ENCODE data around the gene DNAI4. TPM values are rescaled to one million over a fixed set of nuclear protein-coding genes. Genes with fewer than 3 reads are reported as not detected.
"Not testable (repeated sequence)": the region's sequence is repeated elsewhere in the genome, so short reads cannot be mapped to it uniquely, and the experiment has no call there.

Gene DNAI4
- total RNA-seq (10 to 100 TPM in 5 of 9 donors, 1 to 10 TPM in 4; 4.5 to 18.9 (median 10.5) TPM), polyA plus RNA-seq (1 to 10 TPM in 1 of 2 donors, under 1 TPM in 1; 0.72 to 1.3 TPM)
- long read RNA-seq, donor 1, partial matches to known transcripts, result 0 of 2 reads
- long read RNA-seq, donor 1, other reads (novel, unspliced or antisense), result 1 of 2 reads
- long read RNA-seq, donor 2, partial matches to known transcripts, result 0 of 5 reads
- long read RNA-seq, donor 2, other reads (novel, unspliced or antisense), result 4 of 5 reads
- long read RNA-seq, donor 3, partial matches to known transcripts, result 0 of 1 reads
- long read RNA-seq, donor 3, other reads (novel, unspliced or antisense), result 0 of 1 reads

GRCh38 chr1:66924756-66925557, at the start of gene DNAI4, which contains the start of gene MIER1:
Gene DNAI4 (minus strand): TSS chr1:66924856. CDS start chr1:66924831, 25 bp downstream.
Gene MIER1 (plus strand): TSS chr1:66924990. CDS start chr1:66925029, 39 bp downstream.
- WGBS, 4 donors, result 0 to 1% (median 0%) methylated on average over 49 to 63 of the region's 64 CpGs
- H3K4me1 ChIP-seq, result peaks cover 3 to 40% (median 27%) of the 10 kb centered on the region in 12 donors
- peak within 1 kb of the TSS; percentile 61 to 93 (median 76) for H3K4me3 ChIP-seq
- H3K9me3 ChIP-seq, result no peaks in the 10 kb centered on the region
- H3K27ac ChIP-seq, result peak within 1 kb of the TSS; percentile 82 to 96 (median 92)
- ATAC-seq, result peak; percentile 96 to 98 (median 98)
- H3K27me3 ChIP-seq, result no peaks in the 10 kb centered on the region
- intact Hi-C loops (cut with DNase I), result loop anchor here in 5 of 10 donors (5.0 to 10.0 kb wide), 4 partner anchors 127 to 670 kb away; partner anchors contain the start of genes SLC35D1 (in 3 of the 5) and SERBP1 (in 1 of the 5)
- DNase-seq, result peak; percentile 98 to 99 (median 99)
- TF ChIP-seq POLR2A (IDR thresholded peaks at IDR 0.05), result peak in 1 of 2 donors; percentile 61
- TF ChIP-seq, protein P1, sequence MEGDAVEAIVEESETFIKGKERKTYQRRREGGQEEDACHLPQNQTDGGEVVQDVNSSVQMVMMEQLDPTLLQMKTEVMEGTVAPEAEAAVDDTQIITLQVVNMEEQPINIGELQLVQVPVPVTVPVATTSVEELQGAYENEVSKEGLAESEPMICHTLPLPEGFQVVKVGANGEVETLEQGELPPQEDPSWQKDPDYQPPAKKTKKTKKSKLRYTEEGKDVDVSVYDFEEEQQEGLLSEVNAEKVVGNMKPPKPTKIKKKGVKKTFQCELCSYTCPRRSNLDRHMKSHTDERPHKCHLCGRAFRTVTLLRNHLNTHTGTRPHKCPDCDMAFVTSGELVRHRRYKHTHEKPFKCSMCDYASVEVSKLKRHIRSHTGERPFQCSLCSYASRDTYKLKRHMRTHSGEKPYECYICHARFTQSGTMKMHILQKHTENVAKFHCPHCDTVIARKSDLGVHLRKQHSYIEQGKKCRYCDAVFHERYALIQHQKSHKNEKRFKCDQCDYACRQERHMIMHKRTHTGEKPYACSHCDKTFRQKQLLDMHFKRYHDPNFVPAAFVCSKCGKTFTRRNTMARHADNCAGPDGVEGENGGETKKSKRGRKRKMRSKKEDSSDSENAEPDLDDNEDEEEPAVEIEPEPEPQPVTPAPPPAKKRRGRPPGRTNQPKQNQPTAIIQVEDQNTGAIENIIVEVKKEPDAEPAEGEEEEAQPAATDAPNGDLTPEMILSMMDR (IDR thresholded peaks at IDR 0.05), result peak in 7 of 12 donors; percentile 9 to 50 (median 27)
- H3K36me3 ChIP-seq, result peaks cover 0 to 7% (median 0%) of the 10 kb centered on the region in 9 donors

DNA sequence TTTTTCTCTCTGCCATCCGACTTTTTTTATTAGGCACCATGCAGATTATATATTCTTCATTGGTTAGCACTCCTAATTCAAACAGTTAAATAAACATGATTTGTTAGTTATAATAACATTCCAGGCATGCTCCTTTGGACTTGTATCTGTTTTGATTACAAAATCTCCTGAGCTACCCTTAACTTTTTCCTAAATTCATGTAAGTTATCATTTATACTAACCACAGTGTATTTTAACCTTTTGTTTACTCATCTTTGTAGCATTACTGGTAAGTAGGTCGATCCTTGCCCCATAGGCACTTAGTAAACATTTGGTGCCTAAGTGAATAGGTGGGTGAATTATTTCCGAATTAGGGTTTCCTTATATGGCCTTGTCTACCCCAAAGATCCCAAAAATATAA, 43.9 kb upstream of the DNAI4 start:
- TF ChIP-seq, protein P1 (IDR thresholded peaks at IDR 0.05), result no peak
- no peak for TF ChIP-seq POLR2A (IDR thresholded peaks at IDR 0.05)
- no peaks in the 10 kb centered on the region for H3K27me3 ChIP-seq
- no peaks in the 10 kb centered on the region for H3K4me1 ChIP-seq
- ATAC-seq (no peak), DNase-seq (no peak)
- no peak overlapping the region for H3K4me3 ChIP-seq
- intact Hi-C loops (cut with DNase I), result no loop called here
- WGBS, 4 donors, result 79 to 97% (median 88%) methylated on average over 3 of the region's 3 CpGs
- H3K27ac ChIP-seq, result no peak overlapping the region
- H3K36me3 ChIP-seq, result peaks cover 0 to 99% (median 96%) of the 10 kb centered on the region in 9 donors
- H3K9me3 ChIP-seq, result peaks cover 0 to 14% (median 0%) of the 10 kb centered on the region in 12 donors

- H3K36me3 ChIP-seq, result peaks cover 0 to 99% (median 96%) of the 10 kb centered on the region in 9 donors
- H3K27me3 ChIP-seq; DNase-seq; ATAC-seq; H3K4me3 ChIP-seq; H3K4me1 ChIP-seq; intact Hi-C loops (cut with DNase I); H3K27ac ChIP-seq: not testable (repeated sequence)
- H3K9me3 ChIP-seq, result peaks cover 0 to 14% (median 0%) of the 10 kb centered on the region in 12 donors
- WGBS, 4 donors, result 93 to 98% (median 95%) methylated on average over 6 to 7 of the region's 7 CpGs
These were observed 41.7 kb upstream of the DNAI4 start for GRCh38 chr1:66966188-66966873.

- 92 to 97% (median 94%) methylated on average over 3 of the region's 3 CpGs for WGBS, 4 donors
- H3K27ac ChIP-seq, result no peak overlapping the region
- DNase-seq (no peak), ATAC-seq (no peak)
- peaks cover 0 to 99% (median 91%) of the 10 kb centered on the region in 9 donors for H3K36me3 ChIP-seq
- TF ChIP-seq POLR2A (IDR thresholded peaks at IDR 0.05), result no peak
- TF ChIP-seq, protein P1 (IDR thresholded peaks at IDR 0.05), result no peak
- no peaks in the 10 kb centered on the region for H3K27me3 ChIP-seq
- H3K4me3 ChIP-seq, result no peak overlapping the region
- H3K9me3 ChIP-seq, result no peaks in the 10 kb centered on the region
- intact Hi-C loops (cut with DNase I), result no loop called here
- H3K4me1 ChIP-seq, result peaks cover 0 to 3% (median 0%) of the 10 kb centered on the region in 12 donors
These were observed 33.3 kb upstream of the DNAI4 start for GRCh38 chr1:66957938-66958337.
